ENCODE results near the gene PSORS1C1.
A peak's percentile ranks its signal among the peaks of the same experiment; 100 is the strongest.

The PSORS1C1 gene

GRCh38 chr6:31128093-31128676 lies 13.6 kb downstream of the PSORS1C1 start:
- FAIRE-seq: no peak

GRCh38 chr6:31129130-31129529 lies 14.5 kb downstream of the PSORS1C1 start:
- FAIRE-seq: no peak

- FAIRE-seq: no peak
Observed at GRCh38 chr6:31130751-31131150, 16.2 kb downstream of the PSORS1C1 start.

GRCh38 chr6:31131595-31131994 lies 17.0 kb downstream of the PSORS1C1 start:
- FAIRE-seq: no peak

GRCh38 chr6:31132806-31133205 lies 18.2 kb downstream of the PSORS1C1 start:
- FAIRE-seq: no peak

GRCh38 chr6:31135710-31136109 lies 21.1 kb downstream of the PSORS1C1 start:
- FAIRE-seq: no peak

GRCh38 chr6:31138982-31139381 lies 24.4 kb downstream of the PSORS1C1 start, which contains the start of gene PSORS1C2:
Gene PSORS1C2, minus strand, starts transcription at chr6:31139066. Its CDS starts 40 bp downstream, at chr6:31139026.
- FAIRE-seq: no peak

GRCh38 chr6:31139599-31139998 lies 25.0 kb downstream of the PSORS1C1 start:
- FAIRE-seq: no peak

- FAIRE-seq: no peak
Observed at GRCh38 chr6:31140643-31141042, 26.0 kb downstream of the PSORS1C1 start.

GRCh38 chr6:31142361-31142761 lies 27.8 kb downstream of the PSORS1C1 start:
- no peak for FAIRE-seq

GRCh38 chr6:31143148-31143547 lies 28.5 kb downstream of the PSORS1C1 start:
- no peak for FAIRE-seq

- FAIRE-seq: no peak
Observed at GRCh38 chr6:31144296-31144969, 29.8 kb downstream of the PSORS1C1 start.

- FAIRE-seq: no peak
Observed at GRCh38 chr6:31144970-31145340, 30.4 kb downstream of the PSORS1C1 start.

- no peak for FAIRE-seq
Observed at GRCh38 chr6:31145386-31145785, 30.8 kb downstream of the PSORS1C1 start.

- FAIRE-seq: no peak
Observed at GRCh38 chr6:31149827-31150447, 35.3 kb downstream of the PSORS1C1 start.

- FAIRE-seq: no peak
Observed at GRCh38 chr6:31152781-31153180, 38.2 kb downstream of the PSORS1C1 start.

GRCh38 chr6:31154436-31154835 lies 39.8 kb downstream of the PSORS1C1 start:
- no peak for FAIRE-seq

GRCh38 chr6:31156641-31157040 lies 42.0 kb downstream of the PSORS1C1 start:
- no peak for FAIRE-seq

- FAIRE-seq: no peak
Observed at GRCh38 chr6:31157513-31158139, 43.0 kb downstream of the PSORS1C1 start, which contains the start of gene CCHCR1. Gene CCHCR1, minus strand, starts transcription at chr6:31157802. Its CDS starts 202 bp downstream, at chr6:31157600.

GRCh38 chr6:31158140-31158862 lies 43.7 kb downstream of the PSORS1C1 start, which contains the start of gene TCF19:
Gene TCF19, plus strand, starts transcription at chr6:31158589. Its CDS starts 881 bp downstream, at chr6:31159470.
- FAIRE-seq: peak; percentile 98

- FAIRE-seq: no peak
Observed at GRCh38 chr6:31158863-31159855, 44.6 kb downstream of the PSORS1C1 start.

Measured in endometrium (tissue), 2 donors.